ENCODE results near the gene ACBD6. TPM values are rescaled to one million over a fixed set of nuclear protein-coding genes. Genes with fewer than 3 reads are reported as not detected.

Gene ACBD6
- total and polyA plus RNA-seq, 2 donors (not counting 1 experiment from before 2014, with no cell fraction given) = 52.9 to 80.9 TPM

GRCh38 chr1:180295999-180296398 lies 206.4 kb downstream of the ACBD6 start:
- Histone ChIP-seq H3K4me2 (replicated peaks; ENCODE audit: low read depth, low read length, poor library complexity, severe bottlenecking) (no peak overlapping the region), H3K9ac (ENCODE audit: low read length) (no peak overlapping the region), H3K9me3 (ENCODE audit: control extremely low read depth in 1 of 3, control insufficient read depth in 2 of 3, insufficient read depth in 1 of 3, low read length in 2 of 3) (peaks cover 2 to 8% (median 3%) of the 10 kb centered on the region in 3 donors), H3K27me3 (replicated peaks in 1 of 4; ENCODE audit: control extremely low read depth in 1 of 4, control insufficient read depth in 3 of 4, insufficient read depth in 4 of 4, low read length in 3 of 4) (no peaks in the 10 kb centered on the region), H3K27ac (ENCODE audit: low read length in 2 of 2) (no peak overlapping the region), H2AFZ (ENCODE audit: insufficient read depth, low read depth, low read length, poor library complexity, severe bottlenecking) (no peak overlapping the region), H4K20me1 (ENCODE audit: control insufficient read depth, insufficient read depth, low read length, poor library complexity, severe bottlenecking) (no peaks in the 10 kb centered on the region), H3K4me3 (ENCODE audit: control extremely low read depth in 1 of 5, extremely low read depth in 1 of 5, insufficient read depth in 1 of 5, low read depth in 2 of 5, low read length in 4 of 5) (no peak overlapping the region), H3K79me2 (ENCODE audit: control insufficient read depth, insufficient read depth, low read length) (no peaks in the 10 kb centered on the region), H3K36me3 (replicated peaks in 1 of 2; ENCODE audit: control extremely low read depth in 1 of 2, control insufficient read depth in 1 of 2, extremely low read depth in 1 of 2, insufficient read depth in 2 of 2, low read length in 1 of 2) (peaks cover 0 to 6% of the 10 kb centered on the region in 2 experiments), H3K4me1 (ENCODE audit: control insufficient read depth in 2 of 2, insufficient read depth in 2 of 2, low read length in 2 of 2) (no peaks in the 10 kb centered on the region)
- intact Hi-C loops (cut with micrococcal nuclease) = no loop called here
- ChIA-PET POLR2A (no interaction called here), CTCF (no interaction called here)
- DNase-seq (no peak), ATAC-seq (ENCODE audit: low read depth) (no peak)
- WGBS (ENCODE audit: insufficient coverage) = no CpG with 5 or more reads among the region's 1 CpG
- no peaks in the 10 kb centered on the region for H3K27me3 Mint-ChIP-seq
- H3K27ac Mint-ChIP-seq = no peak overlapping the region
- peaks cover 4% of the 10 kb centered on the region for H3K9me3 Mint-ChIP-seq (ENCODE audit: insufficient read depth)
- H3K4me1 Mint-ChIP-seq = no peaks in the 10 kb centered on the region
- no peak for TF ChIP-seq EZH2 (IDR thresholded peaks at IDR 0.05; ENCODE audit: borderline replicate concordance, insufficient read depth, low read depth, low read length, poor library complexity, severe bottlenecking)
- no peak for TF ChIP-seq CTCF (IDR thresholded peaks at IDR 0.05)
- H3K4me3 Mint-ChIP-seq = no peak overlapping the region

- H3K4me3 ChIP-seq (ENCODE audit: control extremely low read depth in 1 of 5, extremely low read depth in 1 of 5, insufficient read depth in 1 of 5, low read depth in 2 of 5, low read length in 4 of 5) = no peak overlapping the region
- ATAC-seq (ENCODE audit: low read depth) (no peak), DNase-seq (no peak)
- H3K9me3 ChIP-seq (ENCODE audit: control extremely low read depth in 1 of 3, control insufficient read depth in 2 of 3, insufficient read depth in 1 of 3, low read length in 2 of 3) = peaks cover 2 to 8% (median 3%) of the 10 kb centered on the region in 3 donors
- Mint-ChIP-seq H3K27me3 (no peaks in the 10 kb centered on the region), H3K27ac (no peak overlapping the region), H3K9me3 (ENCODE audit: insufficient read depth) (peaks cover 4% of the 10 kb centered on the region), H3K4me3 (no peak overlapping the region), H3K4me1 (no peaks in the 10 kb centered on the region)
- no peak overlapping the region for H3K9ac ChIP-seq (ENCODE audit: low read length)
- H4K20me1 ChIP-seq (ENCODE audit: control insufficient read depth, insufficient read depth, low read length, poor library complexity, severe bottlenecking) = no peaks in the 10 kb centered on the region
- TF ChIP-seq EZH2 (IDR thresholded peaks at IDR 0.05; ENCODE audit: borderline replicate concordance, insufficient read depth, low read depth, low read length, poor library complexity, severe bottlenecking) (no peak), CTCF (IDR thresholded peaks at IDR 0.05) (no peak)
- H3K27ac ChIP-seq (ENCODE audit: low read length in 2 of 2) = no peak overlapping the region
- WGBS (ENCODE audit: insufficient coverage) = 100% methylated on average over 2 of the region's 2 CpGs
- no peaks in the 10 kb centered on the region for H3K27me3 ChIP-seq (replicated peaks in 1 of 4; ENCODE audit: control extremely low read depth in 1 of 4, control insufficient read depth in 3 of 4, insufficient read depth in 4 of 4, low read length in 3 of 4)
- H3K36me3 ChIP-seq (replicated peaks in 1 of 2; ENCODE audit: control extremely low read depth in 1 of 2, control insufficient read depth in 1 of 2, extremely low read depth in 1 of 2, insufficient read depth in 2 of 2, low read length in 1 of 2) = peaks cover 0 to 6% of the 10 kb centered on the region in 2 experiments
- POLR2A ChIA-PET = no interaction called here
- intact Hi-C loops (cut with micrococcal nuclease) = no loop called here
- no peak overlapping the region for H2AFZ ChIP-seq (ENCODE audit: insufficient read depth, low read depth, low read length, poor library complexity, severe bottlenecking)
- no peaks in the 10 kb centered on the region for H3K79me2 ChIP-seq (ENCODE audit: control insufficient read depth, insufficient read depth, low read length)
- no peaks in the 10 kb centered on the region for H3K4me1 ChIP-seq (ENCODE audit: control insufficient read depth in 2 of 2, insufficient read depth in 2 of 2, low read length in 2 of 2)
- CTCF ChIA-PET = no interaction called here
- no peak overlapping the region for H3K4me2 ChIP-seq (replicated peaks; ENCODE audit: low read depth, low read length, poor library complexity, severe bottlenecking)
Observed at GRCh38 chr1:180294711-180295110, 207.7 kb downstream of the ACBD6 start.

Data from B cell (primary cell).